GM23338 (cell line): Measurements from ENCODE around the gene BCR. TPM values are rescaled to one million over a fixed set of nuclear protein-coding genes. Genes with fewer than 3 reads are reported as not detected.

Experiments used
- ATAC-seq: fragments of 200-7000 bp; cut with Tn5 transposase; 3 replicates; pipeline ENCODE4 v1.9.1; 2020
- DNase-seq: peaks from one replicate; pipeline ENCODE4 v3.0.0-alpha.2; 2015; ENCODE audit warnings: low spot score
- H2AFZ ChIP-seq: fragments of 200-600 bp; sonication (generic); 2 replicates; pipeline ENCODE4 v1.8.0; 2016; ENCODE audit warnings: antibody characterized with exemption, mild to moderate bottlenecking, moderate library complexity
- H3F3A ChIP-seq: fragments of 200-600 bp; sonication (generic); replicated peaks from 2 replicates; pipeline ENCODE4 v1.8.0; 2017; ENCODE audit warnings: antibody characterized with exemption, mixed run types, low read depth
- H3K27ac ChIP-seq: fragments of 200-600 bp; sonication (generic); 2 replicates; pipeline ENCODE4 v1.6.1; 2016; ENCODE audit warnings: low read depth
- H3K27me3 ChIP-seq: fragments of 200-600 bp; sonication (generic); 2 replicates; pipeline ENCODE4 v1.8.0; 2016; ENCODE audit warnings: mild to moderate bottlenecking, mixed run types, moderate library complexity; ENCODE audit not compliant: insufficient read depth
- H3K36me3 ChIP-seq: fragments of 200-600 bp; sonication (generic); 2 replicates; pipeline ENCODE4 v1.8.0; 2016; ENCODE audit warnings: mild to moderate bottlenecking; ENCODE audit not compliant: insufficient read depth
- H3K4me1 ChIP-seq: fragments of 200-600 bp; sonication (generic); 2 replicates; pipeline ENCODE4 v1.8.0; 2016; ENCODE audit warnings: mild to moderate bottlenecking, moderate library complexity; ENCODE audit not compliant: insufficient read depth
- H3K4me2 ChIP-seq: fragments of 200-600 bp; sonication (generic); 2 replicates; pipeline ENCODE4 v1.7.1; 2017; ENCODE audit warnings: mixed run types
- H3K4me3 ChIP-seq: fragments of 200-600 bp; sonication (generic); 2 replicates; pipeline ENCODE4 v1.6.1; 2016; ENCODE audit warnings: mixed run types
- H3K79me2 ChIP-seq: fragments of 200-600 bp; sonication (generic); replicated peaks from 2 replicates; pipeline ENCODE4 v1.8.0; 2017; ENCODE audit warnings: mild to moderate bottlenecking; ENCODE audit not compliant: insufficient read depth
- H3K9me2 ChIP-seq: fragments of 200-600 bp; sonication (generic); 2 replicates; pipeline ENCODE4 v1.8.0; 2017; ENCODE audit not compliant: insufficient read depth
- H4K20me1 ChIP-seq: fragments of 200-600 bp; sonication (generic); replicated peaks from 2 replicates; pipeline ENCODE4 v1.8.0; 2017; ENCODE audit warnings: mild to moderate bottlenecking; ENCODE audit not compliant: insufficient read depth
- H3K27ac Mint-ChIP-seq: 2 replicates; pipeline ENCODE4 v1.8.0; 2020; ENCODE audit warnings: inconsistent platforms, mild to moderate bottlenecking, moderate library complexity, mixed read lengths
- H3K27me3 Mint-ChIP-seq: 3 replicates; pipeline ENCODE4 v1.8.0; 2022; ENCODE audit warnings: low read depth, mild to moderate bottlenecking, moderate library complexity, mixed read lengths, inconsistent platforms; ENCODE audit not compliant: insufficient read depth, poor library complexity
- H3K36me3 Mint-ChIP-seq: 3 replicates; pipeline ENCODE4 v1.8.0; 2021; ENCODE audit warnings: low read depth, mild to moderate bottlenecking, inconsistent platforms, moderate library complexity, mixed read lengths
- H3K4me1 Mint-ChIP-seq: 3 replicates; pipeline ENCODE4 v1.8.0; 2020; ENCODE audit warnings: mild to moderate bottlenecking, inconsistent platforms, mixed read lengths
- H3K4me3 Mint-ChIP-seq: 3 replicates; pipeline ENCODE4 v1.8.0; 2021; ENCODE audit warnings: moderate library complexity, mild to moderate bottlenecking, inconsistent platforms, mixed read lengths
- H3K9me3 Mint-ChIP-seq: 3 replicates; pipeline ENCODE4 v1.8.0; 2020; ENCODE audit warnings: moderate library complexity, mild to moderate bottlenecking, inconsistent platforms, mixed read lengths
- CREB1 ChIP-seq: fragments of 250-450 bp; sonication (Bioruptor Pico); IDR thresholded peaks from 2 replicates; pipeline ENCODE4 v1.5.0; 2020; ENCODE audit warnings: low read depth, mild to moderate bottlenecking, moderate library complexity
- CTCF ChIP-seq, 2 experiments: fragments of 200-600 bp in 1 of 2; sonication (generic) in 1 of 2; conservative IDR thresholded peaks; 2 replicates each; pipeline versions ENCODE4 v1.5.1 to v1.6.1; 2016 to 2017; ENCODE audit warnings: antibody characterized with exemption in 2 of 2, low read depth in 2 of 2, mild to moderate bottlenecking in 2 of 2, moderate library complexity in 1 of 2
- ETS1 ChIP-seq: IDR thresholded peaks from 2 replicates; pipeline ENCODE4 v1.6.1; 2016; ENCODE audit warnings: antibody characterized with exemption
- EZH2 ChIP-seq: fragments of 200-600 bp; sonication (generic); IDR thresholded peaks from one replicate; pipeline ENCODE4 v1.8.0; 2017; ENCODE audit warnings: antibody characterized with exemption, mild to moderate bottlenecking, low read depth; ENCODE audit not compliant: unreplicated experiment
- JUNB ChIP-seq: IDR thresholded peaks from one replicate; pipeline ENCODE4 v1.6.1; 2016; ENCODE audit warnings: antibody characterized with exemption; ENCODE audit not compliant: unreplicated experiment
- NANOG ChIP-seq: IDR thresholded peaks from 2 replicates; pipeline ENCODE4 v1.6.1; 2016; ENCODE audit warnings: antibody characterized with exemption, borderline replicate concordance
- POLR2AphosphoS5 ChIP-seq: IDR thresholded peaks from 2 replicates; pipeline ENCODE4 v1.6.1; 2016; ENCODE audit warnings: antibody characterized with exemption, low read depth
- REST ChIP-seq: IDR thresholded peaks from one replicate; pipeline ENCODE4 v1.6.1; 2018; ENCODE audit warnings: antibody characterized with exemption; ENCODE audit not compliant: unreplicated experiment
- ZNF114 ChIP-seq: fragments of 250-450 bp; sonication (Bioruptor Pico); IDR thresholded peaks from 2 replicates; pipeline ENCODE4 v1.5.0; 2020; ENCODE audit warnings: mild to moderate bottlenecking, moderate library complexity
- ZNF331 ChIP-seq: fragments of 250-450 bp; sonication (Bioruptor Pico); IDR thresholded peaks from 2 replicates; pipeline ENCODE4 v1.5.0; 2020; ENCODE audit warnings: low read depth, mild to moderate bottlenecking, moderate library complexity
- polyA plus RNA-seq: library from polyadenylated mRNA; unstranded; fragments of >200 nt; fragmentation: Nextera tagmentation; extraction: Ambion mirVana; gene quantifications from 2 replicates; pipeline ENCODE4 v1.2.1, GENCODE V29; 2016
- total RNA-seq: library from RNA; depleted of rRNA; stranded (reverse); fragments of >200 nt; shearing (Covaris generic); gene quantifications from 2 replicates; pipeline ENCODE4 v1.2.3, GENCODE V29; 2014

The BCR gene
- total and polyA plus RNA-seq, 2 experiments from 2014 or later = 17.7 to 121 TPM

- no peak for ATAC-seq
Measured at GRCh38 chr22:23365524-23365923, 185.2 kb downstream of the BCR start.

GRCh38 chr22:23365961-23366360, 185.7 kb downstream of the BCR start:
- H2AFZ ChIP-seq = no peak overlapping the region
- ATAC-seq (no peak), DNase-seq (no peak)
- Mint-ChIP-seq H3K9me3 (peaks cover 17% of the 10 kb centered on the region), H3K27ac (no peak overlapping the region), H3K36me3 (no peaks in the 10 kb centered on the region), H3K27me3 (peaks cover 97% of the 10 kb centered on the region), H3K4me1 (peaks cover 14% of the 10 kb centered on the region), H3K4me3 (no peak overlapping the region)
- no peak overlapping the region for H3K4me3 ChIP-seq
- no peaks in the 10 kb centered on the region for H3F3A ChIP-seq
- H3K4me1 ChIP-seq = peaks cover 3% of the 10 kb centered on the region; the same call in 1 of the 2 replicates
- H4K20me1 ChIP-seq = peaks cover 23% of the 10 kb centered on the region; the same call in 1 of the 2 replicates
- H3K27ac ChIP-seq = no peak overlapping the region
- no peak overlapping the region for H3K4me2 ChIP-seq
- peaks cover 100% of the 10 kb centered on the region for H3K27me3 ChIP-seq
- H3K36me3 ChIP-seq = no peaks in the 10 kb centered on the region
- no peaks in the 10 kb centered on the region for H3K79me2 ChIP-seq
- no peaks in the 10 kb centered on the region for H3K9me2 ChIP-seq
- TF ChIP-seq CREB1 (CRISPR knock-in tag) (no peak), JUNB (no peak), REST (no peak), CTCF (conservative IDR thresholded peaks at IDR 0.05; ENCODE audit: low read depth in 2 of 2) (no peak), EZH2 (no peak), ZNF331 (CRISPR knock-in tag) (no peak), ETS1 (no peak), POLR2AphosphoS5 (no peak)

More at GRCh38 chr22:23365524-23365923, 185.2 kb downstream of the BCR start:
- Histone ChIP-seq H3K36me3 (no peaks in the 10 kb centered on the region), H3K9me2 (no peaks in the 10 kb centered on the region), H3F3A (no peaks in the 10 kb centered on the region), H3K4me3 (no peak overlapping the region), H3K4me2 (no peak overlapping the region), H3K79me2 (no peaks in the 10 kb centered on the region), H2AFZ (no peak overlapping the region), H4K20me1 (peaks cover 23% of the 10 kb centered on the region; the same call in 1 of the 2 replicates), H3K4me1 (peaks cover 3% of the 10 kb centered on the region; the same call in 1 of the 2 replicates), H3K27me3 (peaks cover 100% of the 10 kb centered on the region), H3K27ac (no peak overlapping the region)
- Mint-ChIP-seq H3K4me1 (peaks cover 14% of the 10 kb centered on the region), H3K27me3 (peaks cover 94% of the 10 kb centered on the region), H3K9me3 (peaks cover 17% of the 10 kb centered on the region), H3K4me3 (no peak overlapping the region), H3K27ac (no peak overlapping the region), H3K36me3 (no peaks in the 10 kb centered on the region)
- TF ChIP-seq CTCF (conservative IDR thresholded peaks at IDR 0.05; ENCODE audit: low read depth in 2 of 2) (no peak), EZH2 (no peak), POLR2AphosphoS5 (no peak), ETS1 (no peak), ZNF114 (no peak), NANOG (no peak)
- DNase-seq = no peak
